Endodermal cell (in vitro differentiated cells): Measurements from ENCODE around the gene S1PR3. TPM values are rescaled to one million over a fixed set of nuclear protein-coding genes. Genes with fewer than 3 reads are reported as not detected.

Experiments used
- DNase-seq: peaks from one replicate; pipeline ENCODE4 v3.0.0-alpha.2; 2017
- H3K27ac ChIP-seq: 2 replicates; pipeline ENCODE4 v1.5.1; 2013; ENCODE audit warnings: mild to moderate bottlenecking, low read depth, low read length, moderate library complexity
- H3K27me3 ChIP-seq: 2 replicates; pipeline ENCODE4 v1.6.1; 2013; ENCODE audit warnings: mild to moderate bottlenecking, low read length, moderate library complexity; ENCODE audit not compliant: insufficient read depth, control insufficient read depth, poor library complexity, severe bottlenecking
- H3K36me3 ChIP-seq: 2 replicates; pipeline ENCODE4 v1.7.0; 2013; ENCODE audit warnings: mild to moderate bottlenecking, low read length, moderate library complexity; ENCODE audit not compliant: control insufficient read depth, insufficient read depth
- H3K4me1 ChIP-seq: one replicate; pipeline ENCODE4 v1.7.0; 2013; ENCODE audit warnings: low read length; ENCODE audit not compliant: control insufficient read depth, insufficient read depth
- H3K4me3 ChIP-seq: 2 replicates; pipeline ENCODE4 v1.5.1; 2013; ENCODE audit warnings: mild to moderate bottlenecking, low read length, moderate library complexity
- H3K9ac ChIP-seq: 2 replicates; pipeline ENCODE4 v1.6.1; 2013; ENCODE audit warnings: mild to moderate bottlenecking, low read length, moderate library complexity; ENCODE audit not compliant: poor library complexity, severe bottlenecking; ENCODE audit errors: extremely low read depth
- H3K9me3 ChIP-seq: 2 replicates; pipeline ENCODE4 v1.6.1; 2013; ENCODE audit warnings: mild to moderate bottlenecking, low read length, moderate library complexity; ENCODE audit not compliant: control insufficient read depth
- H3K27ac Mint-ChIP-seq: 2 replicates; pipeline ENCODE4 v1.8.0; 2020; ENCODE audit warnings: mixed read lengths
- H3K27me3 Mint-ChIP-seq: 2 replicates; pipeline ENCODE4 v1.8.0; 2021; ENCODE audit warnings: mild to moderate bottlenecking, mixed read lengths; ENCODE audit not compliant: insufficient read depth
- H3K36me3 Mint-ChIP-seq: 2 replicates; pipeline ENCODE4 v1.8.0; 2020; ENCODE audit warnings: low read depth, mixed read lengths
- H3K4me1 Mint-ChIP-seq: 2 replicates; pipeline ENCODE4 v1.8.0; 2020; ENCODE audit warnings: mixed read lengths
- H3K4me3 Mint-ChIP-seq: 2 replicates; pipeline ENCODE4 v1.8.0; 2020; ENCODE audit warnings: mild to moderate bottlenecking, moderate library complexity, mixed read lengths
- H3K9me3 Mint-ChIP-seq: 2 replicates; pipeline ENCODE4 v1.8.0; 2020; ENCODE audit warnings: mild to moderate bottlenecking, mixed read lengths
- CTCF ChIP-seq: fragments of 200-600 bp; sonication (generic); conservative IDR thresholded peaks from 2 replicates; pipeline ENCODE4 v1.5.0; 2021; ENCODE audit warnings: antibody characterized with exemption, mild to moderate bottlenecking
- WGBS, 2 experiments: methylation state at CpG; one replicate each; pipeline versions ENCODE4 v1.1.5 to v1.1.7; 2013; ENCODE audit warnings: missing lambda C conversion rate in 2 of 2, mixed read lengths in 1 of 2; ENCODE audit not compliant: insufficient coverage in 1 of 2, insufficient read length in 1 of 2; 5-methylcytosine and 5-hydroxymethylcytosine counted together
- total RNA-seq, 2 donors: library from RNA; stranded (reverse); fragmentation: NEBNext Ultra II Directional in 1 of 2; extraction: Animal tissue kit (Norgen Biotek cat#: 25700) in 1 of 2; gene quantifications; 2 replicates in 1 of 2; 3 replicates in 1 of 2; pipeline ENCODE4 v1.2.1, GENCODE V29; 2021

Gene S1PR3
- total RNA-seq, 2 donors from 2014 or later: 53.6 to 95.2 TPM

GRCh38 chr9:89008744-89009545 is 17.7 kb downstream of the S1PR3 start:
- Mint-ChIP-seq H3K27ac (no peak overlapping the region), H3K36me3 (peaks cover 7% of the 10 kb centered on the region), H3K27me3 (no peaks in the 10 kb centered on the region), H3K9me3 (no peaks in the 10 kb centered on the region), H3K4me3 (no peak overlapping the region), H3K4me1 (peaks cover 11% of the 10 kb centered on the region)
- Histone ChIP-seq H3K9me3 (no peaks in the 10 kb centered on the region), H3K27ac (no peak overlapping the region), H3K27me3 (no peaks in the 10 kb centered on the region), H3K36me3 (peaks cover 12% of the 10 kb centered on the region), H3K4me3 (no peak overlapping the region), H3K4me1 (no peaks in the 10 kb centered on the region), H3K9ac (no peak overlapping the region)
- peak; percentile 51 for TF ChIP-seq CTCF
- DNase-seq: no peak
- WGBS, 2 experiments: 91% methylated on average over 11 to 12 of the region's 12 CpGs

- DNase-seq: no peak
- H3K4me1 Mint-ChIP-seq: peaks cover 11% of the 10 kb centered on the region
- H3K27ac Mint-ChIP-seq: no peak overlapping the region
- WGBS, 2 experiments: 96 to 100% methylated on average over 8 to 9 of the region's 9 CpGs
- no peak for TF ChIP-seq CTCF
- Histone ChIP-seq H3K4me1 (no peaks in the 10 kb centered on the region), H3K27ac (no peak overlapping the region), H3K36me3 (peaks cover 9% of the 10 kb centered on the region), H3K9me3 (no peaks in the 10 kb centered on the region), H3K9ac (no peak overlapping the region), H3K4me3 (no peak overlapping the region), H3K27me3 (no peaks in the 10 kb centered on the region)
- peaks cover 5% of the 10 kb centered on the region for H3K36me3 Mint-ChIP-seq
- no peak overlapping the region for H3K4me3 Mint-ChIP-seq
- no peaks in the 10 kb centered on the region for H3K27me3 Mint-ChIP-seq
- no peaks in the 10 kb centered on the region for H3K9me3 Mint-ChIP-seq
Observed at GRCh38 chr9:89009546-89009840, 18.2 kb downstream of the S1PR3 start.

GRCh38 chr9:89010056-89010455 is 18.8 kb downstream of the S1PR3 start:
- H3K27me3 Mint-ChIP-seq: no peaks in the 10 kb centered on the region
- H3K4me3 ChIP-seq: no peak overlapping the region
- no peaks in the 10 kb centered on the region for H3K9me3 Mint-ChIP-seq
- no peak overlapping the region for H3K4me3 Mint-ChIP-seq
- no peaks in the 10 kb centered on the region for H3K9me3 ChIP-seq
- H3K36me3 ChIP-seq: peaks cover 4% of the 10 kb centered on the region
- no peak for DNase-seq
- peaks cover 11% of the 10 kb centered on the region for H3K4me1 Mint-ChIP-seq
- H3K9ac ChIP-seq: no peak overlapping the region
- no peaks in the 10 kb centered on the region for H3K27me3 ChIP-seq
- no peak overlapping the region for H3K27ac Mint-ChIP-seq
- no peaks in the 10 kb centered on the region for H3K4me1 ChIP-seq
- H3K27ac ChIP-seq: peak overlapping the region; percentile 49
- no peak for TF ChIP-seq CTCF
- H3K36me3 Mint-ChIP-seq: peaks cover under 1% of the 10 kb centered on the region
- 83 to 84% methylated on average over 8 to 10 of the region's 10 CpGs for WGBS, 2 experiments
